Left lung (tissue), 10 donors: ENCODE measurements around the gene SDCBP2. TPM values are rescaled to one million over a fixed set of nuclear protein-coding genes. Genes with fewer than 3 reads are reported as not detected.

Experiments
- ATAC-seq: fragments of 200-7000 bp; cut with Tn5 transposase; one replicate; pipeline ENCODE4 v1.9.1; 2020; ENCODE audit warnings: moderate library complexity
- DNase-seq, 4 donors: peaks; one replicate each; pipeline ENCODE4 v3.0.0-alpha.2; 2013 to 2020
- H3K27ac ChIP-seq, 2 donors: fragments of 200-600 bp; sonication (generic) in 1 of 2; one replicate each; pipeline versions ENCODE4 v1.5.0 to v1.8.0; 2020 to 2021
- H3K27me3 ChIP-seq, 2 donors: fragments of 200-600 bp; sonication (generic) in 1 of 2; one replicate each; pipeline versions ENCODE4 v1.5.0 to v1.8.0; 2020 to 2021
- H3K36me3 ChIP-seq, 2 donors: fragments of 200-600 bp; sonication (generic) in 1 of 2; one replicate each; pipeline versions ENCODE4 v1.5.0 to v1.8.0; 2020 to 2021
- H3K4me1 ChIP-seq, 2 donors: fragments of 200-600 bp; one replicate each; pipeline ENCODE4 v1.8.0; 2021
- H3K4me3 ChIP-seq, 2 donors: fragments of 200-600 bp; sonication (generic) in 1 of 2; one replicate each; pipeline versions ENCODE4 v1.5.0 to v1.8.0; 2020 to 2021; ENCODE audit warnings: mild to moderate bottlenecking in 1 of 2
- H3K9me3 ChIP-seq, 2 donors: fragments of 200-600 bp; sonication (generic) in 1 of 2; one replicate each; pipeline versions ENCODE4 v1.5.0 to v1.8.0; 2020 to 2021
- intact Hi-C, 2 donors: fragments of 100-400 bp; cut with DNase I; formaldehyde crosslinking; loops; one replicate each; pipeline versions ENCODE4 v1.11.2 to v1.14.2; 2022
- polyA plus RNA-seq, 6 donors: library from polyadenylated mRNA; unstranded; fragments of 120-200 nt; gene quantifications; one replicate each; pipeline ENCODE4 v1.2.1, GENCODE V29; 2013; ENCODE audit not compliant: insufficient read length in 6 of 6
- total RNA-seq, 2 donors: library from RNA; stranded (reverse); fragmentation: NEBNext Ultra II Directional; extraction: Animal tissue kit (Norgen Biotek cat#: 25700); gene quantifications; one replicate each; pipeline ENCODE4 v1.2.1, GENCODE V29; 2021
- TF ChIP-seq, protein P1 (sequence below), 2 donors: fragments of 200-600 bp; sonication (generic) in 1 of 2; IDR thresholded peaks; one replicate each; pipeline versions ENCODE4 v1.5.0 to v1.8.0; 2021; ENCODE audit warnings: antibody characterized with exemption in 2 of 2
- donor health status: DM: no; HTN: yes; CAD: no.
- donor health status: DM: no; HTN: no; CAD: no.

Gene SDCBP2
- total and polyA plus RNA-seq, 8 donors: 1.8 to 21.5 (median 3.1) TPM

- ATAC-seq (no peak), DNase-seq (no peak)
- Histone ChIP-seq H3K4me3 (no peak overlapping the region), H3K36me3 (no peaks in the 10 kb centered on the region), H3K27ac (no peak overlapping the region), H3K9me3 (no peaks in the 10 kb centered on the region), H3K4me1 (peaks cover 0 to 5% of the 10 kb centered on the region in 2 donors), H3K27me3 (no peaks in the 10 kb centered on the region)
- TF ChIP-seq, protein P1, sequence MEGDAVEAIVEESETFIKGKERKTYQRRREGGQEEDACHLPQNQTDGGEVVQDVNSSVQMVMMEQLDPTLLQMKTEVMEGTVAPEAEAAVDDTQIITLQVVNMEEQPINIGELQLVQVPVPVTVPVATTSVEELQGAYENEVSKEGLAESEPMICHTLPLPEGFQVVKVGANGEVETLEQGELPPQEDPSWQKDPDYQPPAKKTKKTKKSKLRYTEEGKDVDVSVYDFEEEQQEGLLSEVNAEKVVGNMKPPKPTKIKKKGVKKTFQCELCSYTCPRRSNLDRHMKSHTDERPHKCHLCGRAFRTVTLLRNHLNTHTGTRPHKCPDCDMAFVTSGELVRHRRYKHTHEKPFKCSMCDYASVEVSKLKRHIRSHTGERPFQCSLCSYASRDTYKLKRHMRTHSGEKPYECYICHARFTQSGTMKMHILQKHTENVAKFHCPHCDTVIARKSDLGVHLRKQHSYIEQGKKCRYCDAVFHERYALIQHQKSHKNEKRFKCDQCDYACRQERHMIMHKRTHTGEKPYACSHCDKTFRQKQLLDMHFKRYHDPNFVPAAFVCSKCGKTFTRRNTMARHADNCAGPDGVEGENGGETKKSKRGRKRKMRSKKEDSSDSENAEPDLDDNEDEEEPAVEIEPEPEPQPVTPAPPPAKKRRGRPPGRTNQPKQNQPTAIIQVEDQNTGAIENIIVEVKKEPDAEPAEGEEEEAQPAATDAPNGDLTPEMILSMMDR (IDR thresholded peaks at IDR 0.05): no peak
- intact Hi-C loops: no loop called here
Observed at GRCh38 chr20:1283522-1284510, 45.1 kb downstream of the SDCBP2 start.

DNA sequence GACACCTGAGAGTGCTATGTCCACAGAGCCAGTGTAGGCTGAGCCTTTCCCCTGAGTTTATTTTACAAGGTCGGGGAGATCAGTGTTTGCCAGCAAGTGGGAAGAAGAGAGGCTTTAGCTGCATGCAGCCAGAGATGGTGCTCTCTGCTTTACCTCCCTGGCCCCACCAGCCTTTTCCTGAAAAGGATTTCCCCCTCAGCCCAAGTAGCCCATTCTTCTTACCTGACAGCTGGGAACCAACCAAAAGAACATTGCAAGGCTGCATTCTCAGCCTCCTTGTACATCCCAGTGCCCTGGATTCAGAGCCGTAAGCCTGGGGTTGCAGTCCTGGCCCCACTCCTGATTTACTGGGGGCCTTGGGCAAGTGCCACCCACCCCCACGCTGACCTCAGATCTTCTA, 46.0 kb downstream of the SDCBP2 start:
- DNase-seq: no peak
- Histone ChIP-seq H3K9me3 (no peaks in the 10 kb centered on the region), H3K4me3 (no peak overlapping the region), H3K36me3 (no peaks in the 10 kb centered on the region), H3K4me1 (peaks cover 0 to 5% of the 10 kb centered on the region in 2 donors), H3K27ac (no peak overlapping the region), H3K27me3 (no peaks in the 10 kb centered on the region)
- TF ChIP-seq, protein P1 (IDR thresholded peaks at IDR 0.05): no peak
- intact Hi-C loops: no loop called here
- ATAC-seq: no peak

- TF ChIP-seq, protein P1 (IDR thresholded peaks at IDR 0.05): no peak
- no peak overlapping the region for H3K27ac ChIP-seq
- intact Hi-C loops: no loop called here
- H3K36me3 ChIP-seq: no peaks in the 10 kb centered on the region
- ATAC-seq (no peak), DNase-seq (no peak)
- H3K27me3 ChIP-seq: no peaks in the 10 kb centered on the region
- no peak overlapping the region for H3K4me3 ChIP-seq
- H3K9me3 ChIP-seq: no peaks in the 10 kb centered on the region
- peaks cover 0 to 5% of the 10 kb centered on the region in 2 donors for H3K4me1 ChIP-seq
Observed at GRCh38 chr20:1281279-1282057, 47.5 kb downstream of the SDCBP2 start.

- Histone ChIP-seq H3K4me3 (no peak overlapping the region), H3K36me3 (no peaks in the 10 kb centered on the region), H3K27ac (no peak overlapping the region), H3K27me3 (no peaks in the 10 kb centered on the region), H3K9me3 (no peaks in the 10 kb centered on the region), H3K4me1 (peaks cover 0 to 5% of the 10 kb centered on the region in 2 donors)
- no peak for DNase-seq
- TF ChIP-seq, protein P1 (IDR thresholded peaks at IDR 0.05): no peak
- no peak for ATAC-seq
- intact Hi-C loops: no loop called here
Observed at GRCh38 chr20:1280195-1281102, 48.5 kb downstream of the SDCBP2 start.
